Activated CD4-positive, alpha-beta T cell treated with anti-CD3 and anti-CD28 coated beads, Interleukin-2, amount 10 ng/mL, durations not matched to agents 24 days and 14 days (primary cell): Measurements from ENCODE around the gene LMO7. TPM values are rescaled to one million over a fixed set of nuclear protein-coding genes. Genes with fewer than 3 reads are reported as not detected.

Experiments
- DNase-seq: peaks from one replicate; pipeline ENCODE4 v3.0.0; 2022
- H3K27ac Mint-ChIP-seq: one replicate; pipeline ENCODE4 v1.8.0; 2022; ENCODE audit warnings: mild to moderate bottlenecking, mixed read lengths
- H3K27me3 Mint-ChIP-seq: one replicate; pipeline ENCODE4 v1.8.0; 2022; ENCODE audit warnings: mixed read lengths
- H3K36me3 Mint-ChIP-seq: one replicate; pipeline ENCODE4 v1.8.0; 2022; ENCODE audit warnings: low read depth, mild to moderate bottlenecking, mixed read lengths
- H3K4me1 Mint-ChIP-seq: one replicate; pipeline ENCODE4 v1.8.0; 2021; ENCODE audit warnings: mixed read lengths
- H3K4me3 Mint-ChIP-seq: one replicate; pipeline ENCODE4 v1.8.0; 2022; ENCODE audit warnings: mild to moderate bottlenecking, moderate library complexity, mixed read lengths
- H3K9me3 Mint-ChIP-seq: one replicate; pipeline ENCODE4 v1.8.0; 2021; ENCODE audit warnings: mixed read lengths
- intact Hi-C: fragments of 100-400 bp; cut with micrococcal nuclease; formaldehyde crosslinking; loops from one replicate; pipeline ENCODE4 v1.15.1; 2023
- total RNA-seq: library from RNA; stranded (reverse); gene quantifications from 2 replicates; pipeline ENCODE4 v1.2.3, GENCODE V29; 2022

Gene LMO7
- total RNA-seq, 1 donor from 2014 or later: 4.3 TPM

DNA sequence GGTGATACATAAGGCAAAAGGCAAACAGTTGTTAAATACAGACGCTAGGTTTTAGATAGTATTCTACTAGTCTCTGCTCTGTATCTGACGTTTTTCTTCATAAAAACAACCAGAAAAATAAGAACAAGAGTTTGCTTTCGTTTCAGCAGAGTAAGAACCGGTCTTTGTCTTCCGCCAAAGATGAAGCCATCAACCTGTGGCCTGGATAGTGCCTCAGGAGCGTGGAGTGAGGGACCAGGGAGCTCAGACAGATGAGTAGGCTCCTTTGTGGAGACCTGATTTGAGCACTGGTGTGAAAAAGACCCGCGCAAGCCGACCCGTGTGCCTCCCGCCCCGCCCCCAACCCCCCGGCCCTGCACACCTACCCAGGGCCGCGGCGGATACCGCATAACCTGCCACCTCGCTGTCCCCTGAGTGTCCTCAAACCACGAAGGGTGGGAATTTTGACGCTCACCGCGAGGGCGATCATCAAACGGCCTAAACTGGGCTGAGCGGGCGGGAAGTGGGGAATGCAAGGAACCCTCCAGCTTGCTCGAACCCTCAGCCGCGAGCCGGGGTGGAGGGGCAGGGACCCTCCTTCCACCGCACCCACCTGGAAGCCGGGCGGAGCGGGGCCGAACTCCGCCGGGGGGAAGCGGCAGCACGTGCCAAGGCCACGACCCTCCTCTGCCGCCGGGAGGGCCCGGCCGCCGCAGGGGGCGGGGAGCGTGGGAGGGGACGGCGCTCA lies 866 bp upstream of the LMO7 start:
- Mint-ChIP-seq H3K36me3 (peaks cover 1% of the 10 kb centered on the region), H3K4me3 (peak overlapping the region; percentile 44), H3K4me1 (peaks cover 12% of the 10 kb centered on the region), H3K27ac (no peak overlapping the region), H3K27me3 (peaks cover 21% of the 10 kb centered on the region), H3K9me3 (no peaks in the 10 kb centered on the region)
- intact Hi-C loops: loop anchor here (5.0 kb wide), 3 partner anchors 83 to 148 kb away; no protein-coding TSS in a partner anchor
- DNase-seq: peak; percentile 58

DNA sequence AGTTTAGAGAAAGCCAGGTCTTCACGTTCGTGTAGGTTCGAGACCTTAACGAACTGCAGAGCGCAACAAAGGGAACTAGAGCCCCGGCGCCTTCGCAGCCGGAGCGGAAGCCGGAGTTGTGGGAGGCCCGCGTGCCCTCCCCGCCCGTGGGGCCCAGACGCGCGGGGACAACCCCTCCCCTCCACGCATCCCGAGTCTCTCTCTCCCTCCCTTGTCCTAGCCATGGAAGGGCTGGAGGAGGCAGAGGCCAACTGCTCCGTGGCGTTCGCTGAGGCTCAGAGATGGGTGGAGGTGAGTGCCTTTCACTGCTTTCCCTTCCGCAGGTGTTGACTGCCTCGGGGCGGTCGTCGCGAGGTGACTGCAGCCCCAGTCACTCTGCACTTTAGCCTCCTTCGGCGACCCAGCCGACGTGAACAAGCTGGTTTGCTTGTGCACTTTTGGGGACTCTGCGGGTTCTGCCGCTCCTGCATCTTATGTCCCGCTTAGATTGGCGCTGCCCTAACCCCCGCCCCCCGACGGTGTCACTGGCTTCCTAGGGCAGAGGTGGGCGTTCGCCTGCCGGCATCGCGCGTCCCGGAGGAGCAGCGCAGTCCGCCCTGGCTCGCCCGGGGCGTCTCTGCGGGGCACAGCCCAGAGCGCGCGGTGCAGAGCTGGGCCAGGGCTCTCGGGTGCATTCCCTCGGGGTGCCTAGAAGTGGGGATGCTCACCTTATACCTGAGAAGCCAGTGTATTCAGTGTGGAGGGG lies 478 bp downstream of the LMO7 start:
- Mint-ChIP-seq H3K27ac (no peak overlapping the region), H3K9me3 (no peaks in the 10 kb centered on the region), H3K27me3 (peaks cover 21% of the 10 kb centered on the region), H3K4me3 (peak overlapping the region; percentile 79), H3K36me3 (peaks cover 1% of the 10 kb centered on the region), H3K4me1 (peaks cover 16% of the 10 kb centered on the region)
- intact Hi-C loops: loop anchor here (5.0 kb wide), 3 partner anchors 84 to 149 kb away; no protein-coding TSS in a partner anchor
- peak; percentile 84 for DNase-seq

DNA sequence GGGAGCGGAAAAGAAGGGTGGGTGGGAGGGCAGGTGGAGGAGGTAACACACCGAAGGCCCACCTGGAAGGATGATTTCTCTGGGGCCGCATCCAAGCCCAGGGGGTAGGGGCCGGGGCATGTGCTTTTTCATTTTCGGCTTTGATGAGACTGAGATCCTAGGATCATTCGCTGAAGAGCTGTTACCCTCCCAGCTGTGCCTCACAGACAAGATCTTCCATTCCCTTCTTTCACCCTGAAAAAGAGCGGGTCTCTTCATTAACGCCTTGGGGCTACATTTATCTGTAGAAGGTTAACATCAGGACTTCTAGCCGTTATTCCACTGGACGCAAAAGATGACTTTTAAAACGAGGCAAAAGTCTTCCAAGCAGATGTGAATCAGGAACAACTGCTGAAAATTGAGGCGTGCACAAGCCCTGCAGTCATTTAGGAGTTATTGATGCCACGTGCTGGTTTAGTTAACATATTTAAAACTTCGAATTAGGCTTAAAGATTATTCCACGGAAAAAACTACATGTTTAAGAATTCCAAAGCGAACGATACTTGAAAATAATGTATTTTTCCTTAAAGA lies 1.1 kb downstream of the LMO7 start:
- H3K27ac Mint-ChIP-seq: no peak overlapping the region
- no peak for DNase-seq
- intact Hi-C loops: loop anchor here (5.0 kb wide), 3 partner anchors 85 to 150 kb away; no protein-coding TSS in a partner anchor
- peak overlapping the region; percentile 79 for H3K4me3 Mint-ChIP-seq
- H3K27me3 Mint-ChIP-seq: peaks cover 21% of the 10 kb centered on the region
- H3K4me1 Mint-ChIP-seq: peaks cover 16% of the 10 kb centered on the region
- H3K36me3 Mint-ChIP-seq: peaks cover 1% of the 10 kb centered on the region
- H3K9me3 Mint-ChIP-seq: no peaks in the 10 kb centered on the region

DNA sequence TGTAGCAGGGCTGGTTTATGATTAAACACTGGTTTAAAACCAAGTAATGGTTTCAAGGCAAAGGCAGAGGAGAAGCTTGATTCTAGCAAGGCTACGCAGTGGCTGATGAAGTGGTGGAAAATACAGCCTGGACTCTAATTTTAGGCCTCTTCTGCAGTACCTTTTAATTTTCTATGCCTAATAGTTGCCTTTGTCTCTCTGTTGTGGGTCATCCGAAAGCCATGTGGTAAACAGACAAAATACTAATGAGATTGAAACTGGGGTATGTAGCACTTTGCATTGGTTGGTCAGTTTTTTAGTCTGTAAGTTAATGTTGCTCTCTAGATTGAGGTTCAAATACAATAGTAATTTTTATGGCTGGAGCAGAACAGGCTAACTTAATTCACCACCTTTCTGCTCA lies 3.3 kb downstream of the LMO7 start:
- DNase-seq: no peak
- H3K27ac Mint-ChIP-seq: no peak overlapping the region
- H3K4me1 Mint-ChIP-seq: peaks cover 13% of the 10 kb centered on the region
- peaks cover 21% of the 10 kb centered on the region for H3K27me3 Mint-ChIP-seq
- peaks cover 1% of the 10 kb centered on the region for H3K36me3 Mint-ChIP-seq
- intact Hi-C loops: loop anchor here (5.0 kb wide), 3 partner anchors 87 to 152 kb away; no protein-coding TSS in a partner anchor
- H3K4me3 Mint-ChIP-seq: no peak overlapping the region
- no peaks in the 10 kb centered on the region for H3K9me3 Mint-ChIP-seq

DNA sequence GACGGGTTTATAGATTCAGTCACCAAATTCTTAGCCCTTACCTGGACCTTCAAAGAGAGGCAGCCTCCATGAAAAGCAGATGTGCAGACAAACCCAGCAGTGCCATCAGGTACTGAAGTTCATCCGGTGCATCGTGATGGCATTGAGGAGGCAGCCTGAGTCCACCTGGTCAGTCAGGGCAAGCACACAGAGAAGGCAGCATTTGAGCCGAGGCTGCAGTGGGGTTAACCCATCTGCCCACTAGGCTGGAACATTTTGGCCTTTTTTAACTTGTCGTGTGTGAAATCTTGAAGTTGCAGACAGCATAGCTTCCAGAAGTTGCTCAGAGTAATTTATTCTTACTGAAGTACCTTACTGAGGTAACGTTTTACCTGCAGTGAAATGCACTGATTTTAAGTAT lies 4.9 kb downstream of the LMO7 start:
- intact Hi-C loops: no loop called here
- Mint-ChIP-seq H3K4me3 (no peak overlapping the region), H3K4me1 (peaks cover 11% of the 10 kb centered on the region), H3K36me3 (peaks cover 1% of the 10 kb centered on the region), H3K9me3 (no peaks in the 10 kb centered on the region), H3K27ac (no peak overlapping the region), H3K27me3 (peaks cover 17% of the 10 kb centered on the region)
- DNase-seq: no peak

DNA sequence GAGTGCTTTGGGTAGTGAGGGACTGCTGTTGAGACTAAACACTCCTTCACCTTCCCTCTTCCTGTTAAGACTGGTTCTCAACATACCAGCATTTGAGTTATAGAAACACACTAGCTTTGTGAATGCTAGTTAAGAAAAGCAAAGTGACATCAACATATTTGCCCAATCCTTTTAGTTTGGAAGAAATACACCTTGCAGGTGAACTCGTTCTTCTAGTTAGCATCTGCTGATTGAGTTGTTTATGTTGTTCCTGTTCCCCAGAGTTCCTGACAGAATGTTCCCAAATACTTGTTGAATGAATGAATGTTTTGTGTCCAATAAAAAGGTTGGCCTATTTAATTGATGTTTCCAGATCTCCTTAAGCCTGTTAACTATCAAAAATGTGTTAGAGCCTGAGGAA lies 7.1 kb downstream of the LMO7 start:
- no peak overlapping the region for H3K27ac Mint-ChIP-seq
- no peak for DNase-seq
- no peak overlapping the region for H3K4me3 Mint-ChIP-seq
- peaks cover 1% of the 10 kb centered on the region for H3K36me3 Mint-ChIP-seq
- H3K9me3 Mint-ChIP-seq: no peaks in the 10 kb centered on the region
- H3K27me3 Mint-ChIP-seq: peaks cover 7% of the 10 kb centered on the region
- intact Hi-C loops: no loop called here
- peaks cover 5% of the 10 kb centered on the region for H3K4me1 Mint-ChIP-seq

DNA sequence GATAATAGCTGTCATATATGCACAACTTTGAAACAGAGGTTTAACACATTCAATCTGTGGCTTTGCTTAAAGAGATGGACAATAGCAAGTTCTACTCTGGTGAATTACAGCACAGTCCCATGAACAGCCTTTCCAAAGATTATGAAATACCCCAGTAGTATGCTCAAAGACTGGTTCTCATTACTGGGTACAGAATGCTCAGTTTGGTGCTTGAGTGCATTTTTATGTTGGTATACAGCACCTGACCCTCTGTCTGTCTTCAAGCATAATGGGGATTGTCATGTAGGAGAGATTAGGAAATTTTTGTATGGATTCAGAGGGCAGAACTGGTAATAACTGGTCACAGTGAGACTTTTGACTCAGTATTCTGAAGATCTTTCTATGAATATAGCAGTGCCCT lies 7.6 kb downstream of the LMO7 start:
- Mint-ChIP-seq H3K4me1 (peaks cover 4% of the 10 kb centered on the region), H3K36me3 (peaks cover 1% of the 10 kb centered on the region), H3K4me3 (no peak overlapping the region), H3K27ac (no peak overlapping the region), H3K27me3 (peaks cover 4% of the 10 kb centered on the region), H3K9me3 (no peaks in the 10 kb centered on the region)
- intact Hi-C loops: no loop called here
- DNase-seq: no peak

DNA sequence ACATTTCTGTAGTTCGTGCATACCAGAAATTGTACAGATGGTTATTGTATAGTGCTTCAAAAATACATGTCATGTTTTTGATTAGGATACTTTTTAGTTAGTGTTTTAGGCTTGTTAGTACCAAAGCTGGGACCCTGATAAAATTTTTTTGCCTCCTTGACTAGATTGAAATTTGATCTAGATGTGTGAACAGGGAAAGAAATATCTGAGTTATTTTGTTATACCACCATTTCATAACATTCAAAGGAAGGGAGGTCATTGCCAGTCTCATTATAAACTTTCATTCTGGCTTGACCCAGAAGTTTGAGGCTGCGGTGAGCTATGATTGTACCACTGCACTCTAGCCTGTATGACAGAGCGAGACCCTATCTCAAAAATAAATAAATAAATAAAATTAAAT lies 9.0 kb downstream of the LMO7 start:
- peaks cover 6% of the 10 kb centered on the region for H3K4me1 Mint-ChIP-seq
- no peak for DNase-seq
- H3K36me3 Mint-ChIP-seq: no peaks in the 10 kb centered on the region
- H3K4me3 Mint-ChIP-seq: no peak overlapping the region
- intact Hi-C loops: no loop called here
- H3K27me3 Mint-ChIP-seq: no peaks in the 10 kb centered on the region
- no peak overlapping the region for H3K27ac Mint-ChIP-seq
- H3K9me3 Mint-ChIP-seq: no peaks in the 10 kb centered on the region

DNA sequence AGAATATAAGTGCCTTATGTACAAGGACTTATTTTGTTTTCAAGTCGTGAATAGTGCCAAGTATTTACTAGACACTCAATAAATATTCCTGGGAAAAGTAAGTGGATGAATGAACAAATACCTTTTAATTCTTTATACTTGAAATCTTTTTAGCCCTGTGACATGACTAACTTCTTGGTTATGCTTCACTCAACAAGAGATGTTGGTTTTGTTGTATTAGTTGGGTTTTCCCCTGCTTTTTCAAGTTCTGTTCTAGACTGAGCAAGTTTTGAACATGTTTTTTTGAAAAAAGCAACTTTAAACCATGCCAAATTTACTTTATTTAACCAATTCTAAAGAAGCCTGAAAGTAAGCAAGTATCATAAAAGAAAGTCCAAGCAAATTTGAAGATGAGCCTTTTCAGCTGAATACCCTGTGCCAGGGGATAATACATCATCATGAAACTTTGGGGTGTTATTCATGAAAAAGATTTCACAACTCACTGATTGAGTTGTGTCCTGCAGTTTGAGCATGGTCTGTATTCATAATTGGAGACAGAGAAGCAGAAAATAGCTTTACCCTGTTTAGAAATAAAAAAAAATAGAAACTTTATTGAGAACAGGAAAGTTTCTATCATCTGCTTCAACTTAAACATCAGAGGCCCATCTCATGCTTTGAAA lies 11.1 kb downstream of the LMO7 start:
- Mint-ChIP-seq H3K36me3 (no peaks in the 10 kb centered on the region), H3K9me3 (no peaks in the 10 kb centered on the region), H3K27me3 (no peaks in the 10 kb centered on the region), H3K27ac (no peak overlapping the region), H3K4me1 (peaks cover 1% of the 10 kb centered on the region), H3K4me3 (no peak overlapping the region)
- no peak for DNase-seq
- intact Hi-C loops: no loop called here

DNA sequence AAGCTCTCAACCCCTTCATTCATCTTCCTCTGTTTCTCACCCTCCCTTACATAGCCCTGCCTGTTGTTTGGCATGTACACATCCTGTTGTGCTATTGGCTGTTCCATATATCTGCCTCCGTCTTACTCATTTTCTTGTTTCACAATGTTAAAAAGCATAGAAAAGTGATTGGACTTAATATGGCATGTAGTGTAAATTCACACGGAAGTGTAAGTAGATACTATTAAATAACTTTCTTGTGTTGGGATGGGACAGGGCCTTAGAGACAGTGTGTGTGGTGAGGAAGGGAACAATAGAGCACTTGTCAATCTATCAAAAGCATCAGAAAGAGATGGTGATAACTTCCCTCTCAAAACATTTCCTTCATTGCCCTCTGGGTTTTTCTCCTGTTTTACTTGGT lies 12.3 kb downstream of the LMO7 start:
- no peaks in the 10 kb centered on the region for H3K36me3 Mint-ChIP-seq
- intact Hi-C loops: no loop called here
- no peak for DNase-seq
- no peak overlapping the region for H3K4me3 Mint-ChIP-seq
- no peaks in the 10 kb centered on the region for H3K27me3 Mint-ChIP-seq
- peaks cover 1% of the 10 kb centered on the region for H3K4me1 Mint-ChIP-seq
- H3K9me3 Mint-ChIP-seq: no peaks in the 10 kb centered on the region
- no peak overlapping the region for H3K27ac Mint-ChIP-seq

DNA sequence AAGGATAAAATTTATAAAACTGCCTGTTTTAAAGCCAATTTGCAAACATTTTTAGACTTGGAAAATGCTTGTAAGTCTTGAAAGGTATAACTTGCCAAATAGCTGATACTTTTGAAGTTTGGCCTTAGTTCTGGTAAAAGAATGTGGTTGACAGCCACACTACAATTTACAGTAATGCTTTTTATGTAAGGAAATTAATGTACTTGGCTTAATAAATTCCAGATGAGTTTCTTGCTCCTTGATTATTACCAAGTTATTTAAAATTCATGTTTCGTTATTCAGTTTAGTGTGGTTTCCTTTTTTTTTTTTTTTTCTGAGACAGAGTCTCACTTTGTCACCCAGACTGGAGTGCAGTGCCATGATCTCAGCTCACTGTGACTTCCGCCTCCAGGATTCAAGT lies 14.9 kb downstream of the LMO7 start:
- no peak for DNase-seq
- H3K4me3 Mint-ChIP-seq: no peak overlapping the region
- no peak overlapping the region for H3K27ac Mint-ChIP-seq
- H3K9me3 Mint-ChIP-seq: no peaks in the 10 kb centered on the region
- no peaks in the 10 kb centered on the region for H3K36me3 Mint-ChIP-seq
- H3K4me1 Mint-ChIP-seq: peaks cover 1% of the 10 kb centered on the region
- no peaks in the 10 kb centered on the region for H3K27me3 Mint-ChIP-seq
- intact Hi-C loops: no loop called here

DNA sequence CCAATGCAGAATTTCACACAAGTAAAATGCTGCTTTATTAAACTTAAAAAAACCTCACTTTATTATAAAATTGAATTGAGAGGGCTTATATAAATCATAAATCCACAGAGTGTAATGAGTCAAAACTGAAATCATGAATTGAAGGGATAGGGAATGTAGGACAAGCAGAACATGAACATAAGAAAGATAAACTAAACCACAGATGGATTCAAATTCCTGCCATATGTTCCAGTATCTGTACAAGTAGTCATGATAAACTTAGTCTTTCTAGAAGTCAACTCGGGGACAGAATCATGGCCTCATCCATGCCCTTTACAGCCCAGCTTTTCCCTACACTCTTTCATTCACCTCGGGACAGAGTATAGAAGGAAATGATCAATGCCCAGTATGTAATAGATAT lies 16.6 kb downstream of the LMO7 start:
- no peaks in the 10 kb centered on the region for H3K36me3 Mint-ChIP-seq
- DNase-seq: no peak
- intact Hi-C loops: no loop called here
- no peaks in the 10 kb centered on the region for H3K27me3 Mint-ChIP-seq
- H3K27ac Mint-ChIP-seq: no peak overlapping the region
- no peaks in the 10 kb centered on the region for H3K9me3 Mint-ChIP-seq
- no peak overlapping the region for H3K4me3 Mint-ChIP-seq
- H3K4me1 Mint-ChIP-seq: peaks cover 1% of the 10 kb centered on the region

DNA sequence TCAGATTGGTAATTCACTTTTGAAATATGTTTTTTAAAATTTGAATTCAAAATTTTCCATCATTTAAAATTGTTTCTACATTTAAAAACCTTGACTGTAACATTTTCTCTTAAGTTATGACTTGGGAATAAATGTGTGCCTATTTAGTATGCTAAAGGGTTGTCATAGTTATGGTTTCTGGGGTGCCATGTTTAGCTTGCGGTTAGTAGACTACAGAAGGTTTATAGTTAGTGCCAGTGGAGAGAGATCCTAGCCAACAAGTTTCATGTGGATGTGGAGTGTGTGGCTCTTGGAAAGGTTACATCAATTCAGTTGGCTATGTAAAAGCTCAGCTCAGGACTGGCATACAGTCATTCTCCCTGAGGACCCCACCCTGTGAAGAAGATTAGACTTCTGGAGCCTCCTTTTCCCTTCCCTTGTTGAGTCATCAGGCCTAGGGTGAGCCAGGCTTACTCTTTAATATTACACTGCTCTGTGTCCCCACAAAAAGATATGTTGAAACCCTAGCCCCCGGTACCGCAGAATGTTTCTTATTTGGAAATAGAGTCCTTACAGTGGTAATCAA lies 20.4 kb downstream of the LMO7 start:
- Mint-ChIP-seq H3K4me1 (no peaks in the 10 kb centered on the region), H3K36me3 (no peaks in the 10 kb centered on the region), H3K4me3 (no peak overlapping the region), H3K27me3 (peaks cover 2% of the 10 kb centered on the region), H3K27ac (no peak overlapping the region), H3K9me3 (no peaks in the 10 kb centered on the region)
- intact Hi-C loops: no loop called here
- DNase-seq: no peak
